GM12878 (cell line): ENCODE data around the gene FNTB. TPM values are rescaled to one million over a fixed set of nuclear protein-coding genes. Genes with fewer than 3 reads are reported as not detected.

ENCODE experiments used
- ATAC-seq: fragments of 200-7000 bp; cut with Tn5 transposase; 3 replicates; pipeline ENCODE4 v1.9.1; 2020; ENCODE audit warnings: mild to moderate bottlenecking, moderate library complexity
- BruUV-seq: library from RNA; stranded (reverse); fragments of 400-500 nt; replicated peaks from 2 replicates; lab custom pipeline; 2021; lab: Mats Ljungman, UMichigan
- CTCF ChIA-PET: fragments of 300-600 bp; sonication (Branson Sonifier 250); formaldehyde crosslinking; extraction: SDS; loops from one replicate; lab custom pipeline; 2021; ENCODE audit warnings: inconsistent platforms; lab: Yijun Ruan, JAX
- POLR2A ChIA-PET: fragments of 350-600 bp; formaldehyde crosslinking; extraction: SDS; loops from one replicate; lab custom pipeline; 2021; ENCODE audit warnings: inconsistent platforms; lab: Charles Lee
- RAD21 ChIA-PET: fragments of 300-600 bp; sonication (Branson Sonifier 250); formaldehyde crosslinking; loops from one replicate; lab custom pipeline; 2023; ENCODE audit warnings: antibody characterized with exemption; ENCODE audit not compliant: unreplicated experiment; lab: Charles Lee
- SMC1A ChIA-PET: fragments of 300-600 bp; sonication (Branson Sonifier 250); formaldehyde crosslinking; loops from one replicate; lab custom pipeline; 2023; ENCODE audit not compliant: unreplicated experiment, uncharacterized antibody; lab: Charles Lee
- DNase-seq: peaks from one replicate; pipeline ENCODE4 v3.0.0-alpha.2; 2011; ENCODE audit warnings: low read depth, low spot score
- FAIRE-seq: peaks from 3 replicates; lab custom pipeline; 2011; peaks lifted over from hg19 to GRCh38; lab: Jason Lieb, UNC
- H2AFZ ChIP-seq: 2 replicates; pipeline ENCODE4 v1.6.0; 2011; ENCODE audit warnings: low read depth, low read length, control low read depth; ENCODE audit not compliant: control insufficient read depth
- H3K27ac ChIP-seq: 2 replicates; pipeline ENCODE4 v1.5.1; 2011; ENCODE audit warnings: control low read depth; ENCODE audit not compliant: control insufficient read depth, insufficient read depth
- H3K27me3 ChIP-seq, 2 experiments: replicated peaks in 1 of 2; 2 replicates each; pipeline versions ENCODE4 v1.6.0 to v1.6.1; 2011; ENCODE audit warnings: low read length in 1 of 2; ENCODE audit not compliant: control insufficient read depth in 2 of 2, insufficient read depth in 2 of 2
- H3K36me3 ChIP-seq, 2 experiments: 2 replicates each; pipeline ENCODE4 v1.5.1; 2011; ENCODE audit warnings: low read length in 1 of 2; ENCODE audit not compliant: control insufficient read depth in 2 of 2, insufficient read depth in 2 of 2
- H3K4me1 ChIP-seq: 2 replicates; pipeline ENCODE4 v1.6.1; 2011; ENCODE audit warnings: mild to moderate bottlenecking, low read length, moderate library complexity, mixed read lengths; ENCODE audit not compliant: control insufficient read depth, insufficient read depth
- H3K4me2 ChIP-seq: 2 replicates; pipeline ENCODE4 v1.6.0; 2011; ENCODE audit warnings: control low read depth; ENCODE audit not compliant: control insufficient read depth, insufficient read depth
- H3K4me3 ChIP-seq: fragments of 200-600 bp; sonication (generic); 2 replicates; pipeline ENCODE4 v1.5.1; 2016
- H3K79me2 ChIP-seq: 2 replicates; pipeline ENCODE4 v1.6.0; 2011; ENCODE audit warnings: low read length; ENCODE audit not compliant: control insufficient read depth, insufficient read depth
- H3K9ac ChIP-seq: 2 replicates; pipeline ENCODE4 v1.8.0; 2011; ENCODE audit warnings: low read length, control low read depth, mixed read lengths; ENCODE audit not compliant: control insufficient read depth, insufficient read depth
- H3K9me3 ChIP-seq: replicated peaks from 3 replicates; pipeline ENCODE4 v1.5.1; 2011; ENCODE audit warnings: mild to moderate bottlenecking, low read length; ENCODE audit not compliant: control insufficient read depth, insufficient read depth
- H4K20me1 ChIP-seq: 2 replicates; pipeline ENCODE4 v1.6.0; 2011; ENCODE audit not compliant: control insufficient read depth, insufficient read depth
- BRCA1 ChIP-seq: IDR thresholded peaks from 2 replicates; pipeline ENCODE4 v1.6.1; 2011; ENCODE audit warnings: low read depth, low read length, improper control_type of control experiment
- CEBPB ChIP-seq, 2 experiments: fragments of 150-350 bp in 1 of 2; IDR thresholded peaks; 2 replicates each; pipeline ENCODE4 v1.6.1; 2012 to 2014; ENCODE audit warnings: low read depth in 2 of 2, low read length in 2 of 2, borderline replicate concordance in 1 of 2, inconsistent platforms in 1 of 2
- CREM ChIP-seq: IDR thresholded peaks from 2 replicates; pipeline ENCODE4 v1.6.1; 2014; ENCODE audit warnings: antibody characterized with exemption, low read depth
- DPF2 ChIP-seq: fragments of 450-650 bp; IDR thresholded peaks from 2 replicates; pipeline ENCODE4 v1.6.1; 2017; ENCODE audit warnings: mild to moderate bottlenecking
- EED ChIP-seq: sonication (generic); IDR thresholded peaks from 2 replicates; pipeline ENCODE4 v1.6.1; 2016; ENCODE audit warnings: antibody characterized with exemption, low read depth
- ETV6 ChIP-seq, 2 experiments: fragments of 450-650 bp in 1 of 2; IDR thresholded peaks in 1 of 2; conservative IDR thresholded peaks in 1 of 2; 2 replicates each; pipeline ENCODE4 v1.6.1; 2014; ENCODE audit warnings: antibody characterized with exemption in 1 of 2, borderline replicate concordance in 1 of 2, low read depth in 1 of 2, mild to moderate bottlenecking in 1 of 2, moderate library complexity in 1 of 2
- GABPA ChIP-seq: IDR thresholded peaks from 2 replicates; pipeline ENCODE4 v1.6.1; 2014; ENCODE audit warnings: antibody characterized with exemption, low read depth, mild to moderate bottlenecking, inconsistent platforms
- GATAD2B ChIP-seq: fragments of 450-650 bp; conservative IDR thresholded peaks from 2 replicates; pipeline ENCODE4 v1.6.1; 2017; ENCODE audit warnings: low read depth, mild to moderate bottlenecking, moderate library complexity
- HDAC2 ChIP-seq: fragments of 200-600 bp; sonication (generic); IDR thresholded peaks from 2 replicates; pipeline ENCODE4 v1.6.1; 2017
- JUNB ChIP-seq: IDR thresholded peaks from 2 replicates; pipeline ENCODE4 v1.6.1; 2016; ENCODE audit warnings: antibody characterized with exemption, mild to moderate bottlenecking
- KAT2A ChIP-seq: conservative IDR thresholded peaks from 2 replicates; pipeline ENCODE4 v1.6.1; 2011; ENCODE audit warnings: low read depth, low read length; ENCODE audit not compliant: control insufficient read depth
- KLF5 ChIP-seq: fragments of 450-650 bp; IDR thresholded peaks from 2 replicates; pipeline ENCODE4 v1.6.1; 2014; ENCODE audit warnings: mild to moderate bottlenecking; ENCODE audit not compliant: partially characterized antibody
- MEF2A ChIP-seq: IDR thresholded peaks from 2 replicates; pipeline ENCODE4 v1.6.1; 2011; ENCODE audit warnings: low read depth, mild to moderate bottlenecking, low read length, moderate library complexity; ENCODE audit not compliant: insufficient read depth
- MEF2B ChIP-seq: fragments of 450-650 bp; IDR thresholded peaks from 2 replicates; pipeline ENCODE4 v1.6.1; 2018; ENCODE audit warnings: mild to moderate bottlenecking, moderate library complexity; ENCODE audit not compliant: partially characterized antibody, poor library complexity, severe bottlenecking
- NR2C1 ChIP-seq: fragments of 450-650 bp; IDR thresholded peaks from 2 replicates; pipeline ENCODE4 v1.6.1; 2017; ENCODE audit warnings: antibody characterized with exemption, mild to moderate bottlenecking, moderate library complexity
- PAX5 ChIP-seq: IDR thresholded peaks from 2 replicates; pipeline ENCODE4 v1.6.1; 2011; ENCODE audit warnings: low read depth, low read length, borderline replicate concordance
- PAX8 ChIP-seq: fragments of 450-650 bp; IDR thresholded peaks from 2 replicates; pipeline ENCODE4 v1.6.1; 2017; ENCODE audit warnings: mild to moderate bottlenecking, moderate library complexity
- POLR2AphosphoS2 ChIP-seq: IDR thresholded peaks from 2 replicates; pipeline ENCODE4 v1.6.1; 2011; ENCODE audit warnings: low read depth, mild to moderate bottlenecking, low read length, improper control_type of control experiment, moderate library complexity
- SMARCA5 ChIP-seq: fragments of 450-650 bp; IDR thresholded peaks from 2 replicates; pipeline ENCODE4 v1.6.1; 2017; ENCODE audit warnings: mild to moderate bottlenecking
- STAT1 ChIP-seq: fragments of 450-650 bp; conservative IDR thresholded peaks from 2 replicates; pipeline ENCODE4 v1.6.1; 2014; ENCODE audit warnings: antibody characterized with exemption, mild to moderate bottlenecking
- TAF1 ChIP-seq: IDR thresholded peaks from 2 replicates; pipeline ENCODE4 v1.6.1; 2011; ENCODE audit warnings: mild to moderate bottlenecking, low read depth, low read length, borderline replicate concordance
- ZNF207 ChIP-seq: fragments of 450-650 bp; IDR thresholded peaks from 2 replicates; pipeline ENCODE4 v1.6.1; 2014; ENCODE audit warnings: antibody characterized with exemption, mild to moderate bottlenecking, borderline replicate concordance
- ZNF622 ChIP-seq: fragments of 450-650 bp; IDR thresholded peaks from 2 replicates; pipeline ENCODE4 v1.6.1; 2017; ENCODE audit warnings: mild to moderate bottlenecking, inconsistent platforms
- ZSCAN29 ChIP-seq: fragments of 450-650 bp; IDR thresholded peaks from 2 replicates; pipeline ENCODE4 v1.6.1; 2017; ENCODE audit warnings: mild to moderate bottlenecking, moderate library complexity
- ZZZ3 ChIP-seq: IDR thresholded peaks from 2 replicates; pipeline ENCODE4 v1.6.1; 2011; ENCODE audit warnings: low read depth; ENCODE audit not compliant: control insufficient read depth, insufficient read length
- WGBS: methylation state at CpG from one replicate; pipeline ENCODE4 v1.1.6; 2016; ENCODE audit warnings: low lambda C conversion rate; ENCODE audit not compliant: insufficient replicate concordance, insufficient coverage; ENCODE audit errors: missing lambda C conversion rate; 5-methylcytosine and 5-hydroxymethylcytosine counted together
- in situ Hi-C: fragments of 300-500 bp; cut with MboI; formaldehyde crosslinking; loops from 9 replicates; pipeline ENCODE4 v1.14.3; 2018; ENCODE audit warnings: mixed read lengths
- intact Hi-C: fragments of 100-400 bp; cut with micrococcal nuclease; formaldehyde crosslinking; loops from one replicate; pipeline ENCODE4 v1.14.2; 2022; ENCODE audit not compliant: unreplicated experiment
- polyA plus RNA-seq, 11 experiments: library from polyadenylated mRNA; depleted of rRNA in 4 of 11; unstranded in 6 of 11; stranded (reverse) in 5 of 11; fragments of >200 nt; fragmentation: Nextera tagmentation in 4 of 11; fragmentation: Illumina TruSeq in 1 of 11; extraction: Ambion mirVana in 4 of 11; extraction: Trizol in 1 of 11; gene quantifications; 1 replicate in 1 of 11; 2 replicates in 10 of 11; pipeline versions ENCODE4 v1.2.1 to v1.2.3, GENCODE V29; 2011 to 2016; ENCODE audit warnings: inconsistent platforms in 2 of 11, missing spikeins in 2 of 11, low read depth in 1 of 11
- total RNA-seq, 4 experiments: library from RNA; depleted of rRNA in 3 of 4; stranded (reverse); fragments of >200 nt in 3 of 4; fragmentation: Illumina TruSeq in 1 of 4; extraction: Trizol in 1 of 4; gene quantifications; 2 replicates each; pipeline versions ENCODE4 v1.2.1 to v1.2.3, GENCODE V29; 2013 to 2021
- TF ChIP-seq, protein P1 (sequence below): IDR thresholded peaks from 2 replicates; pipeline ENCODE4 v1.6.1; 2012; ENCODE audit warnings: low read depth, low read length, improper control_type of control experiment

FNTB gene
- total and polyA plus RNA-seq, 10 of the 15 experiments (the other 5 are each of a cell fraction or from before 2014, with no cell fraction given): 10.4 to 25.1 (median 16.7) TPM

DNA sequence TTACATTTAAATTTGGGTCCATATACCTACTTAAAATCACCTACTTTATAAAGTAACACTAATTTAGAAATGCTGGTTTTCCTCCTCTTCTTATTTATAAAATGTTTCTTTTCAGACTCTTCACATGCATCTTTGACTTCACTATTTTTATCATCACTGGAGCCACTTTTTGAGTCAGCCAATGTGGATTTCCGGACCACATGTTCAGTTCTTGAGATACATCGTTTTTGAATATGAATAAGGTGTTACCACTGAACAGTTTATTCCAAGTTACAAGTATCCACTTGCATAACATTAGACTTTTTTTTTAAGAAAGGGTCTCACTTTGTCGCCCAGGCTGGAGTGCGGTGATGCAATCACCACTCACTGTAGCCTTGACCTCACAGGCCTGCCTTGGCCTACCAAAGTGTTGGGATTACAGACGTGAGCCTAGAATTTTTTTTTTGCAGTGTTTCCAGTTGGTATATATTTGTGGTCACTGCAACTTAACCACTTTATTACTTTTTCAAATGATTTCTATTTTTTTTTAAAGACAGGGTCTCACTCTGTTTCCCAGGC is 5.7 kb downstream of the FNTB start:
- ChIA-PET SMC1A (interaction anchor here (0.9 to 2.2 kb wide), 2 partner anchors 10 to 27 kb away, joined by 3 to 6 read pairs; no protein-coding TSS in a partner anchor), CTCF (interaction anchor here (0.8 to 9.5 kb wide), 4 partner anchors 8 to 169 kb away, joined by 3 to 109 read pairs (median 4); no protein-coding TSS in a partner anchor), POLR2A (interaction anchor here (0.5 to 1.0 kb wide), 2 partner anchors 10 to 1506 kb away, joined by 3 read pairs; no protein-coding TSS in a partner anchor), RAD21 (interaction anchor here (0.6 to 1.5 kb wide), 2 partner anchors 107 to 419 kb away, joined by 3 read pairs; no protein-coding TSS in a partner anchor)
- in situ Hi-C loops (no loop called here), intact Hi-C loops (no loop called here)
- no peaks in the 10 kb centered on the region; the same call in 2 of the 3 replicates for H3K9me3 ChIP-seq
- H2AFZ ChIP-seq: no peak overlapping the region
- no peak overlapping the region for H3K9ac ChIP-seq
- H3K27ac ChIP-seq: peak overlapping the region; percentile 60
- H4K20me1 ChIP-seq: no peaks in the 10 kb centered on the region
- DNase-seq (no peak), ATAC-seq (peak; percentile 19; the same call in 1 of the 3 replicates), FAIRE-seq (no peak)
- peaks cover 34% of the 10 kb centered on the region for H3K4me1 ChIP-seq
- H3K4me2 ChIP-seq: peak overlapping the region; percentile 78
- 2% methylated on average over 5 of the region's 5 CpGs for WGBS
- H3K36me3 ChIP-seq: no peaks in the 10 kb centered on the region
- H3K27me3 ChIP-seq: no peaks in the 10 kb centered on the region
- peak overlapping the region; percentile 12; the same call in 1 of the 2 replicates for H3K4me3 ChIP-seq
- peaks cover 73% of the 10 kb centered on the region for H3K79me2 ChIP-seq
- BruUV-seq: no TSS peak
- TF ChIP-seq HDAC2 (no peak), PAX8 (no peak), MEF2A (peak; percentile 84; the same call in 1 of the 2 replicates), CEBPB (IDR thresholded peaks at IDR 0.05; ENCODE audit: borderline replicate concordance in 1 of 2, low read depth in 2 of 2, low read length in 2 of 2) (no peak; a peak in 1 of 4 replicates), JUNB (peak; percentile 81), KLF5 (no peak), NR2C1 (no peak), TAF1 (no peak), ZSCAN29 (no peak), GATAD2B (no peak), ETV6 (conservative IDR thresholded peaks at IDR 0.05 in 1 of 2, IDR thresholded peaks at IDR 0.05 in 1 of 2; ENCODE audit: borderline replicate concordance in 1 of 2, low read depth in 1 of 2) (no peak), MEF2B (peak; percentile 19), GABPA (no peak), SMARCA5 (no peak), STAT1 (no peak), ZZZ3 (no peak), BRCA1 (no peak), EED (no peak), PAX5 (no peak), ZNF207 (no peak), CREM (peak; percentile 52; the same call in 1 of the 2 replicates), DPF2 (no peak), KAT2A (no peak), ZNF622 (no peak), POLR2AphosphoS2 (no peak)
- TF ChIP-seq, protein P1, sequence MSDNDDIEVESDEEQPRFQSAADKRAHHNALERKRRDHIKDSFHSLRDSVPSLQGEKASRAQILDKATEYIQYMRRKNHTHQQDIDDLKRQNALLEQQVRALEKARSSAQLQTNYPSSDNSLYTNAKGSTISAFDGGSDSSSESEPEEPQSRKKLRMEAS: no peak
